Subcutaneous abdominal adipose tissue (tissue), 5 donors: ENCODE measurements around the gene ACTN3.
"Not testable (repeated sequence)": the region's sequence is repeated elsewhere in the genome, so short reads cannot be mapped to it uniquely, and the experiment has no call there.

ENCODE experiments used
- H3K27ac ChIP-seq: one replicate; pipeline ENCODE4 v1.7.0; 2013; ENCODE audit warnings: low read depth, mild to moderate bottlenecking, inconsistent platforms, low read length, moderate library complexity
- H3K27me3 ChIP-seq, 5 donors: one replicate each; pipeline ENCODE4 v1.7.0; 2013; ENCODE audit warnings: low read length in 5 of 5, inconsistent platforms in 1 of 5; ENCODE audit not compliant: control insufficient read depth in 5 of 5, insufficient read depth in 4 of 5
- H3K36me3 ChIP-seq, 5 donors: one replicate each; pipeline ENCODE4 v1.7.0; 2013; ENCODE audit warnings: low read length in 5 of 5; ENCODE audit not compliant: control insufficient read depth in 5 of 5, insufficient read depth in 5 of 5
- H3K4me1 ChIP-seq, 5 donors: one replicate each; pipeline ENCODE4 v1.7.0; 2013; ENCODE audit warnings: low read length in 5 of 5, mild to moderate bottlenecking in 3 of 5, moderate library complexity in 1 of 5; ENCODE audit not compliant: control insufficient read depth in 5 of 5, insufficient read depth in 5 of 5
- H3K4me3 ChIP-seq, 5 donors: one replicate each; pipeline ENCODE4 v1.7.0; 2013; ENCODE audit warnings: low read length in 5 of 5, low read depth in 1 of 5
- H3K9ac ChIP-seq, 5 donors: one replicate each; pipeline ENCODE4 v1.7.0; 2013; ENCODE audit warnings: low read length in 5 of 5, mild to moderate bottlenecking in 4 of 5, moderate library complexity in 3 of 5
- H3K9me3 ChIP-seq, 5 donors: one replicate each; pipeline ENCODE4 v1.7.0; 2013; ENCODE audit warnings: low read length in 5 of 5; ENCODE audit not compliant: control insufficient read depth in 5 of 5
- donor health status: healthy.
- donor health status: healthy.
- donor health status: healthy.
- donor health status: healthy.
- donor health status: healthy.

ACTN3 gene

DNA sequence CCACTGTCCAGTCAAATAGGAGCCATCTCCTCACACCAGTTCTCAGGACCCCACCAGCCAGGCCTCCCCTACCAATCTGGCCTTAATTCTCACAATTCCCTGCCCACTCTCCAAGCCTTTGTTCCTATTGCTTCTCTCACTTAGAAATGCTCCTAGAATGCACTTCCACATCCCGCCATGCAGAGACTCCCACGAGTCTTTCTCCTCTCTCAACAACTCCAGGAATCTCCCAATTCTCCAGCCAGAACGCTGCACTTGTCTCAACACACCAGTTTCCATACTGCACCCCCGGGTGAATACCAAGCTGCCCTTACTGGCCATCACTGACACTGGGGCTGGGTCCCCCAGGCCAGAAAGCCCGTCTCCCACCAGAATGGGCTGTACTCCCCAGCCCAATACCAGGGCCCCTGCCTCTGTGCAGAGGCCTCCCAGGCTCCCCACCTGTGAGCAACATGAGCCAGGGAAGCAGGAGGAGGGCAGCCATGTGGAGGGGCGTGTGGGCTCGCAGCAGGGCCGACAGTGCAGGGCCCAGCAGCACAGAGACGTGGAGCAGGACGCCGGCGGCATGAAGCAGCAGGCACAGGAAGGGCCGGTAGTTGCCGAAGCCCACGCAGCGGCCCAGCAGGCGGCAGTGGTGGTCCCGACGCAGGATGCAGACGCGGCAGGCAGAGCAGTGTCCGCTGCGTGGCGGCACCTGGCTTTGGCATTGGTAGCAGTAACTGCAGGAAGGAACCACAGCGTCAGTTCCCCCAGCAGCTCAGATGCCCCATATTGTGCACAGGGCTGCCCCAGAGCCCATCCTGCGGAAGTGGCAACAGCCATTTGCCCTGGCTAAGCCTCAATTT lies 3.2 kb upstream of the ACTN3 start:
- H3K36me3 ChIP-seq: peaks cover 0 to 48% (median 33%) of the 10 kb centered on the region in 5 donors
- peak overlapping the region in 2 of 5 donors; percentile 48 to 51 for H3K9ac ChIP-seq
- H3K27ac ChIP-seq: no peak overlapping the region
- peak overlapping the region in 4 of 5 donors; percentile 24 to 50 (median 34) for H3K4me3 ChIP-seq
- H3K9me3 ChIP-seq: no peaks in the 10 kb centered on the region
- peaks cover 0 to 39% (median 33%) of the 10 kb centered on the region in 5 donors for H3K4me1 ChIP-seq
- no peaks in the 10 kb centered on the region for H3K27me3 ChIP-seq

DNA sequence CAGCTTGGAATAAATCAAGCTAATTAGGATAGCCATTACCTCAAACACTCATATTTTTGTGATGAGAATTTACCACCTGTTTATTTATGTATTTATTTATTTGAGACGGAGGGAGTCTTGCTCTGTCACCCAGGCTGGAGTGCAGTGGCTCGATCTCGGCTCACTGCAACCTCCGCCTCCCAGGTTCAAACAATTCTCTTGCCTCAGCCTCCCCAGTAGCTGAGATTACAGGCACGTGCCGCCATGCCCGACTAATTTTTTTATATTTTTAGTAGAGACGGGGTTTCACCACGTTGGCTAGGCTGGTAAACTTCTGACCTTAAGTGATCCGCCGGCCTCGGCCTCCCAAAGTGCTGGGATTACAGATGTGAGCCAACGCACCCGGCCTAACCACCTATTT lies 1.8 kb upstream of the ACTN3 start:
- H3K27me3 ChIP-seq, H3K9me3 ChIP-seq, H3K27ac ChIP-seq: not testable (repeated sequence)
- Histone ChIP-seq H3K36me3 (peaks cover 0 to 33% (median 22%) of the 10 kb centered on the region in 5 donors), H3K4me3 (peak overlapping the region; percentile 61 to 90 (median 78)), H3K9ac (peak overlapping the region in 4 of 5 donors; percentile 83 to 87 (median 84)), H3K4me1 (peaks cover 0 to 39% (median 33%) of the 10 kb centered on the region in 5 donors)

DNA sequence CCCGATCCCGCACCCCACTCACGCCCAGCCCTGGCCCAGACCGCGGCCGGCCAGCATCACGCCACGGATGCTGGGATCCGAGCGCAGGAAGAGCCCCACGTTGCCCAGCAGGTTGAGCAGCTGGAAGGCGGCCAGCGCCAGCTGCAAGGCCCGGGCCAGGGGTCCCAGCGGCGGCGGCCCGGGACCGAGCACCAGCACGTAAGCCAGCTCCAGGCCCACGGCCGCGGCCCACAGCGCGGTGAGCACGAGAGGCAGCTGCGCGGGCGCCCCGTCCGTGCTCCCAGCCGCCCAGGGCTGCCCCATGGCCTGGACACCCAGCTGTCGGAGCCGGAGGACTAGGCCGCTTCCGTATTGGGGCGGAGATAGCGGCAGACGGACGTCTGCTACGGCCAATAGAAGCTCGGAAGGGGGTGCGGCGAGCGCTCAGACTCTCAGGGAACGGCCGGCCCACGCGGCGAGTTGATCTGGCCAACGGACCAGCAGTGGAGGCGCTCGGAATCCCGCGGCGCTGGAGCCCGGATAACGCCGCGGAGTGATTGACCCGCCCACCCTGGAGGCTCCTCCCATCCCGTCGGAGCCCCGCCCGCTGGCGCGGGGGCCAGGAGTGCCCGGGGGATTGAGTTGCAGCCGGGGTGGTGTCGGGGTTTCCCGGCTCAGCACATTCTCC lies 869 bp upstream of the ACTN3 start, which contains the start of gene ZDHHC24:
Gene ZDHHC24 (minus strand): TSS at position 348 of the 667 bp plus-strand sequence. CDS start 45 bp downstream, at position 303.
- H3K4me1 ChIP-seq: peaks cover 0 to 39% (median 33%) of the 10 kb centered on the region in 5 donors
- H3K36me3 ChIP-seq: peaks cover 0 to 28% (median 22%) of the 10 kb centered on the region in 5 donors
- H3K4me3 ChIP-seq: peak within 1 kb of the TSS; percentile 70 to 90 (median 78)
- H3K27ac ChIP-seq: peak within 1 kb of the TSS; percentile 60
- no peaks in the 10 kb centered on the region for H3K9me3 ChIP-seq
- no peaks in the 10 kb centered on the region for H3K27me3 ChIP-seq
- H3K9ac ChIP-seq: peak within 1 kb of the TSS; percentile 26 to 87 (median 83)

DNA sequence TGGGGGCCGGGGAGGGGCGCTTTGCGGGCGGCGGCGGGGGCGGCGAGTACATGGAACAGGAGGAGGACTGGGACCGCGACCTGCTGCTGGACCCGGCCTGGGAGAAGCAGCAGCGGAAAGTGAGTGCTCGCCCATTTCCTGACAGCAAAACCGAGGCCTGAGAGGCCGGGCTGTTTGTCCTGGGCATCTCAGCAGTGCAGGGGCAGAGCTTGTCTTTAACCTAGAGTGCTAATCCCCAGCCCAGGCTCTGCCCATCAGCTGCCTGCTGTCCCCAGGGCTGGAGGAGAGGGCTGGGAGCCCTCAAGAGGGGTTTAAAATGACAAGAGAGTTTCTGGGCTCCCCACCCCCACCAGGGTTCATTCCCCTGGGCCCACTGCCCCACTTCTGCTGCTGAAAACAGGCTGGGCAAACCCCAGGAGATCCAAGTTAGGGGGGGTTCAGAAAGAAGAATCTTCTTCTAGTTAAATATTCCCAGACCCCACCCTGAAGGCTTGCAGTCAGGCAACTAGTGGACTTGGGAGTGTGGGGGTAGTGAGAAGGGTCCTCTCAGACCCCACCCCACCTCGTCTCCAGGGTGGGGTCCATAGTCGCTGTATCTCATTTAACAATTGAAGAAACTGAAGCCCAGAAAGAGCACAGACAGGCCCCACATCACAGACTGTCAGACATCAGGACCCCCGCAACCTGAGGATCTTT lies 411 bp downstream of the ACTN3 start:
- Histone ChIP-seq H3K4me3 (no peak overlapping the region), H3K27ac (no peak overlapping the region), H3K36me3 (peaks cover 0 to 17% (median 14%) of the 10 kb centered on the region in 5 donors), H3K27me3 (no peaks in the 10 kb centered on the region), H3K9me3 (no peaks in the 10 kb centered on the region), H3K9ac (no peak overlapping the region), H3K4me1 (peaks cover 0 to 39% (median 33%) of the 10 kb centered on the region in 5 donors)

DNA sequence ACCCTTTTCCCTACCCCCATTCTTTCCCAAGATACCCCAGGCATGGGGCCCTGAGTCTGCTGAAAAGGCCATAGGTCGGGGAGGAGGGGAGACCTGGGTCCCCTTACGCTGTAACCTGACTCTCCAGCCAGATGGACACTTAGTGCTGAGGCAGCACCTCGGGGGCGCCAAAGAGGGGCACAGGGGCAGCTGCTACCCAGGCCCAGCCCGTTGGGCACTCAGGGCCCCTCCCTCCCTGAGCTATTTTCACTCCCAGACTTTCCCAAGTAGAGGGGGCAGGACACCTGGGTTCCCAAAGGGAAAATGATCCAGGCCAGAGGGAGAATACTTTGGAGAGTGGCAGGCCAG lies 933 bp downstream of the ACTN3 start:
- H3K9me3 ChIP-seq: no peaks in the 10 kb centered on the region
- H3K9ac ChIP-seq: no peak overlapping the region
- H3K36me3 ChIP-seq: peaks cover 0 to 11% (median 8%) of the 10 kb centered on the region in 5 donors
- H3K4me1 ChIP-seq: peaks cover 0 to 37% (median 31%) of the 10 kb centered on the region in 5 donors
- H3K4me3 ChIP-seq: no peak overlapping the region
- no peak overlapping the region for H3K27ac ChIP-seq
- no peaks in the 10 kb centered on the region for H3K27me3 ChIP-seq

DNA sequence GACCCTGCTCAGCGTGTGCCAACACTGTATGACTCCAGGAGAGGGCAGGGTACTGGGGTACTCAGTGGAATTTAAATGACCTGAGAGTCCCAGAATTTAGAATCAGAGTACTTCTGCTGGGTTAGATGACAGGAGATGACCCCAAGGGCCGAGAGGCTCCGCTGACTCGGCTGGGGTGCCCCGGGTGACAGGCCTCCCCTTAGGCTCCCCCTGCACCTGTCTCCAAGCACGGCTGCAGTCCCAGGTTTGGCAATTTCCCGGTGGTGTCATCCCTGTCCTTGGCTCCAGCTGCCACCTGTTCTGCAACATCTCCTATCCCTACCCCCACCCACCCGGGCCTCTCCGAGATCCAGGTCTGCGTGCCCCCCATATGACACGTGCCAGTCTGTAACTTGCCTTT lies 1.3 kb downstream of the ACTN3 start:
- H3K27me3 ChIP-seq: no peaks in the 10 kb centered on the region
- H3K4me3 ChIP-seq: no peak overlapping the region
- H3K9ac ChIP-seq: no peak overlapping the region
- no peaks in the 10 kb centered on the region for H3K9me3 ChIP-seq
- H3K27ac ChIP-seq: no peak overlapping the region
- H3K36me3 ChIP-seq: peaks cover 0 to 7% (median 4%) of the 10 kb centered on the region in 5 donors
- H3K4me1 ChIP-seq: peaks cover 0 to 33% (median 30%) of the 10 kb centered on the region in 5 donors

DNA sequence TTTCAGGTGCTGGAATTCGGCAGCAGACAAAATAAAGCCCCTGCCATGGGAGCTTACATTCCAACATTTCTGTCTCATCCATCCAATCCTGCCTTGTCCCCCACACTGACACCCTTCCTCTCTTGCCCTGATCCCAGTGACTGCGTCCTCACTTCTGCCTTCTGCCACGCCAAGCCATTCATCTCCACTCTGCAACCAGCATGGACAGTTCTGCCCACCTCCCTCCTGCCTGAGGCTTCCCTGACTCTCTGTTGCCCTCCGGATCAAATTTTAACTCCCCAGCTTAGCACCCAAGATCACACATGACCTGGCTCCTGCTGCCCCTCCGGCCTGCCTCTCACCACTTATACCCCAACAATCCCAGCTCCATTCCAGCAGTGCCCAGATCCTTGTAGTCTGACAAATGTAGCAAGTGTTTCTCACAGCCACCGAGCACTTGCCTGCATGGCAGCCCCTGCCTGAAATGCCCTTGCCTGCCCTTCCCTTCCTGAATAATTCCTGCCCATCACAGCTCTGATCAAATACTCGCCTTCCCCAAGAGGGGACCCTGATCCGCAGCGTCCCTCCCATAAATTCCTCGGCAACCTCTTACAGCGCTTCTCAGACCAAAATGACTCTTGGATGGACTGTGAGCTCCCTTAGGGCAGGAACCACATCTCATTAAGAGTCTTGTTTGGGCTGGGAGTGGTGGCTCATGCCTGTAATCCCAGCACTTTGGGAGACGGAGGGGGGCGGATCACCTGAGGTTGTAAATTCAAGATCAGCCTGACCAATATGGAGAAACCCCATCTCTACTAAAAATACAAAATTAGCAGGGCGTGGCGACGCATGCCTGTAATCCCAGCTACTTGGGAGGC lies 2.3 kb downstream of the ACTN3 start:
- no peak overlapping the region for H3K9ac ChIP-seq
- no peaks in the 10 kb centered on the region for H3K9me3 ChIP-seq
- no peaks in the 10 kb centered on the region for H3K27me3 ChIP-seq
- no peaks in the 10 kb centered on the region for H3K36me3 ChIP-seq
- H3K4me3 ChIP-seq: no peak overlapping the region
- no peak overlapping the region for H3K27ac ChIP-seq
- H3K4me1 ChIP-seq: peaks cover 0 to 23% (median 23%) of the 10 kb centered on the region in 5 donors

DNA sequence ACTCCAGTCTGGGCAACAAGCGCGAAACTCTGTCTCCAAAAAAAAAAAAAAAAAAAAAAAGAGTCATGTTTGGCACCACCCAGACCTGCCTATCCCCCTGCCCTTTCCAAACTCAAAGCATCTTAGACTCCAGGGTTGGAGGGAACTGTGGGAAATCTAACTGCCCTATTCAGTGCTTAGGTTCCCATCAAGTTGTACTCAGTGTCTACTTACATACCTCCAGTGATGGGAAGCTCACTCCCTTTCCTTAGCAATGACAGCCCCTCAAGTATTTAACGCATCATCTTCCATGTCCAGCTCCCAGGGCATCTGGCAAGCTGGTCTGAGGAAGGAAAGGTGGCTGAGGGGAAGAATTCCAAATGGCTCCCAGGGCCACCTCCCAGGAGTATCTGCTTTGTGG lies 3.0 kb downstream of the ACTN3 start:
- Histone ChIP-seq H3K27ac (no peak overlapping the region), H3K4me3 (no peak overlapping the region), H3K36me3 (no peaks in the 10 kb centered on the region), H3K27me3 (peaks cover 0 to 3% (median 0%) of the 10 kb centered on the region in 5 donors), H3K4me1 (peaks cover 0 to 18% (median 16%) of the 10 kb centered on the region in 5 donors), H3K9me3 (no peaks in the 10 kb centered on the region), H3K9ac (no peak overlapping the region)

DNA sequence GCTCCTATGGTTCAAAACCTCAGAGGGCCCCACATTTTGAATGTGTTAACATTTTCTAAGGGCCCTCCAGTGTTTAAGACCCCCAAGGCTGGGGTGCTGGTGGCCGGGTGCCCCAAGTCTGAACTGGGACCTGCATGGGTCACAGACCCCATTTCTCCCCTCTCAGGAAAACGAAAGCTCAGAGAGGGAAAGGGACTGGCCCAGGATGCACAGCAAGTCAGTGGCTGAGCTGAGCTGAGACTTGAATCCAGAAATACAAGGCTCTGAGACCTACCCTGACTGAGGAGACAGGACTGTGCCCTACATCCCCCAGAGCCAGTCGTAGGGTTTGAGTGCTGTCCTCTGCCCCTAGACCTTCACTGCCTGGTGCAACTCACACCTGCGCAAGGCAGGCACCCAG lies 4.2 kb downstream of the ACTN3 start:
- H3K27ac ChIP-seq: no peak overlapping the region
- no peak overlapping the region for H3K9ac ChIP-seq
- peaks cover 0 to 6% (median 3%) of the 10 kb centered on the region in 5 donors for H3K27me3 ChIP-seq
- H3K36me3 ChIP-seq: no peaks in the 10 kb centered on the region
- H3K4me1 ChIP-seq: peaks cover 0 to 6% (median 6%) of the 10 kb centered on the region in 5 donors
- no peak overlapping the region for H3K4me3 ChIP-seq
- H3K9me3 ChIP-seq: no peaks in the 10 kb centered on the region
